Body of pancreas (tissue), 4 donors: ENCODE results near the gene TLK2. TPM values are rescaled to one million over a fixed set of nuclear protein-coding genes. Genes with fewer than 3 reads are reported as not detected.

ENCODE experiments used
- ATAC-seq: fragments of 150-250 bp; one replicate; pipeline ENCODE4 v1.9.1; 2016
- DNase-seq, 4 donors: peaks; one replicate each; pipeline ENCODE4 v3.0.0-alpha.2; 2019
- H3K27ac ChIP-seq, 4 donors: fragments of 200-600 bp; sonication (generic); 1 replicate in 3 of 4; 2 replicates in 1 of 4; pipeline versions ENCODE4 v1.5.1 to v1.6.1; 2016 to 2019; ENCODE audit warnings: mild to moderate bottlenecking in 1 of 4, mixed read lengths in 1 of 4, moderate library complexity in 1 of 4
- H3K27me3 ChIP-seq, 2 donors: fragments of 200-600 bp; sonication (generic); one replicate each; pipeline ENCODE4 v1.6.0; 2016; ENCODE audit warnings: mild to moderate bottlenecking in 1 of 2
- H3K36me3 ChIP-seq, 2 donors: fragments of 200-600 bp; sonication (generic); replicated peaks in 1 of 2; 2 replicates each; pipeline ENCODE4 v1.5.1; 2016; ENCODE audit warnings: low read depth in 2 of 2; ENCODE audit not compliant: insufficient read depth in 1 of 2
- H3K4me1 ChIP-seq: fragments of 200-600 bp; sonication (generic); one replicate; pipeline ENCODE4 v1.6.0; 2016
- H3K4me3 ChIP-seq, 2 donors: fragments of 200-600 bp; sonication (generic); 1 replicate in 1 of 2; 2 replicates in 1 of 2; pipeline ENCODE4 v1.5.1; 2016 to 2019
- H3K9me3 ChIP-seq, 3 donors: fragments of 200-600 bp; sonication (generic); 1 replicate in 2 of 3; 2 replicates in 1 of 3; pipeline ENCODE4 v1.5.1; 2016
- POLR2A ChIP-seq, 3 donors: fragments of 450-650 bp; IDR thresholded peaks; one replicate each; pipeline ENCODE4 v1.6.1; 2016; ENCODE audit warnings: antibody characterized with exemption in 3 of 3, mild to moderate bottlenecking in 2 of 3
- WGBS, 2 donors: methylation state at CpG; one replicate each; pipeline ENCODE4 v1.1.5; 2017; 5-methylcytosine and 5-hydroxymethylcytosine counted together
- intact Hi-C: fragments of 100-400 bp; cut with DNase I; formaldehyde crosslinking; loops from one replicate; pipeline ENCODE4 v1.15.1; 2023
- total RNA-seq, 2 donors: library from RNA; depleted of rRNA; stranded (reverse); fragments of >200 nt; gene quantifications; one replicate each; pipeline ENCODE4 v1.1.0, GENCODE V29; 2016
- TF ChIP-seq, protein P1 (sequence below), 7 experiments: fragments of 450-650 bp in 4 of 7; fragments of 200-600 bp in 3 of 7; sonication (generic) in 3 of 7; IDR thresholded peaks; one replicate each; pipeline ENCODE4 v1.5.1; 2016 to 2019; ENCODE audit warnings: antibody characterized with exemption in 7 of 7

The TLK2 gene
- total RNA-seq, 2 donors from 2014 or later = 20.8 to 54.1 TPM

DNA sequence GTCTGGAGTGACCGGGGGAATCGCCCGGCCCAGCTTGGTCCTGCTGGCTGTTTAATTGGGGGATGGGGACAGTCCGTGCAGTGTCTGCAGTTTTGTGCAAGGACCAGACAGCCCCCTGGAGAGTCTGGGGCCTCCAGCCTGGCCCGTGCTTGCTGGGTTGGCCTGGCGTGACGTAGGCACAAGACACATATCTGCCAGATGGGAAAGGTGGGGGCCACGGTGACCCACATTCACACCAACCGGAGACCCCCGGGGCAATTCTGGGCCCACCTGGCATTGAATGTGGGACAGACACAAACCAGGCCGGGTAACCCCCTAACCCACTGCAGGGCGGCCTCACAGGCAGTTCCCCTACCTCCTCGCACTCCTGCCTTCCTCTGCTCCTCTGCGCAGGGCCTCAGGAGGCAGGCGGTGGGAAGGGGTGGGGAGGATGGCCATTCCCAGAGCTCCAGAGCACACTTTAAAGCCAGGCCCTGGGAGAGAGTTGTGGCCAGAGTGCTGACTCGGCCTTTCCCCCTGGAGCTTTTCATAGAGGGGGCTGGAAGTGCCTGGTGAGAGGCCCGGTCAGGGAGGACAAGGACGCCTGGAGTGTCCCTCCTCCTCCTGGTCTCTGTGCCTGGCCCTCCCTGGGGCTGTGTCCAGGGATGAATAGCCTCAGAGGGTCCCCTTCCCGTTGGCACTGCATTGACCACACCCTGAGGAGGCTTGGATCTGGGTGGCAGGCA is 150.4 kb downstream of the TLK2 start:
- no peak overlapping the region for H3K27ac ChIP-seq
- WGBS, 2 donors = 36 to 38% methylated on average over 17 to 19 of the region's 19 CpGs
- no peak for DNase-seq

DNA sequence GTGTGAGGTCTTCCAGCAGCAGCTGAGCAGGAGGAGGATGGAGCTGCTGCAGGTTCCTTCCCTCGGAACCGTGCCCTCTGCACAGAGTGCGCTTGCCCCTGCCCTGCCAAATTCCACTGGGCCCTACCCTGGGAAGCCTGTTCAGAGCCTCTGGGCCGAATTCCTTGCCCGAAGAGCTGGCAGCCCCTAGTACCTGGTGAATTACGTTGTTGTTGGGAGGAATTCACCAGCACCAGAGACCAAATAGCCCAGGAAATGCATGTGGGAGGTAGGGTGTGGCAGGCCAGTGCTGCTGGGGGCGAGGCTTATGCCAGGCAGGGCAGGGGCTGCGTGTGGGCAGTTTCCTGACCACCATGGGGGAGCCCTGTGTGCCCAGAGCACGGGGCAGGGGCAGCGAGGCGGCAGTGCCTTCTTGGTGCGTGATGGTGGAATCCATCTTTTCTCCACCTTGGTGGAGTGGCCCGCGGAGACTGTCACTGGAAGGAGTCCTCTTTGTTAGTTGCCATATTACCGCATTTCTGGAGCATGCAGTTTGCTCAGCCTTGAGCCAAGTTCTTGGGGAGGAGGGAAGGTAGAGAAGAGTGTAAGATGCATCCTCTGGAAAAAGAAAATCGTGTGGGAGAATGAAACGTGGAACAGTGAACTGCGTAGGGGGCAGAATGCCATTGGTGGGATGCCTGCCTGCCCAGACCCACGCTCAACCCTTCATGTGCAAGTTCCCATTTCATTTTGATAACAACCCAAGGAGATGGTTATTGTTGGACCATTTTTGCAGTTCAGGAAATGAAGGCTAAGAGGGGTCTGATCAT is 151.1 kb downstream of the TLK2 start:
- TF ChIP-seq POLR2A (IDR thresholded peaks at IDR 0.05) = no peak
- TF ChIP-seq, protein P1, sequence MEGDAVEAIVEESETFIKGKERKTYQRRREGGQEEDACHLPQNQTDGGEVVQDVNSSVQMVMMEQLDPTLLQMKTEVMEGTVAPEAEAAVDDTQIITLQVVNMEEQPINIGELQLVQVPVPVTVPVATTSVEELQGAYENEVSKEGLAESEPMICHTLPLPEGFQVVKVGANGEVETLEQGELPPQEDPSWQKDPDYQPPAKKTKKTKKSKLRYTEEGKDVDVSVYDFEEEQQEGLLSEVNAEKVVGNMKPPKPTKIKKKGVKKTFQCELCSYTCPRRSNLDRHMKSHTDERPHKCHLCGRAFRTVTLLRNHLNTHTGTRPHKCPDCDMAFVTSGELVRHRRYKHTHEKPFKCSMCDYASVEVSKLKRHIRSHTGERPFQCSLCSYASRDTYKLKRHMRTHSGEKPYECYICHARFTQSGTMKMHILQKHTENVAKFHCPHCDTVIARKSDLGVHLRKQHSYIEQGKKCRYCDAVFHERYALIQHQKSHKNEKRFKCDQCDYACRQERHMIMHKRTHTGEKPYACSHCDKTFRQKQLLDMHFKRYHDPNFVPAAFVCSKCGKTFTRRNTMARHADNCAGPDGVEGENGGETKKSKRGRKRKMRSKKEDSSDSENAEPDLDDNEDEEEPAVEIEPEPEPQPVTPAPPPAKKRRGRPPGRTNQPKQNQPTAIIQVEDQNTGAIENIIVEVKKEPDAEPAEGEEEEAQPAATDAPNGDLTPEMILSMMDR (IDR thresholded peaks at IDR 0.05) = no peak
- Histone ChIP-seq H3K36me3 (no peaks in the 10 kb centered on the region), H3K27me3 (peaks cover 0 to 9% of the 10 kb centered on the region in 2 donors), H3K9me3 (no peaks in the 10 kb centered on the region), H3K27ac (no peak overlapping the region), H3K4me1 (peaks cover 21% of the 10 kb centered on the region), H3K4me3 (no peak overlapping the region)
- DNase-seq (no peak), ATAC-seq (no peak)
- 64 to 70% methylated on average over 14 to 18 of the region's 19 CpGs for WGBS, 2 donors
- intact Hi-C loops = no loop called here

More for the DNA sequence above, 150.4 kb downstream of the TLK2 start:
- peaks cover 0 to 9% of the 10 kb centered on the region in 2 donors for H3K27me3 ChIP-seq
- no peak overlapping the region for H3K4me3 ChIP-seq
- TF ChIP-seq, protein P1 (IDR thresholded peaks at IDR 0.05) = no peak
- TF ChIP-seq POLR2A (IDR thresholded peaks at IDR 0.05) = no peak
- no peaks in the 10 kb centered on the region for H3K36me3 ChIP-seq
- intact Hi-C loops = no loop called here
- no peaks in the 10 kb centered on the region for H3K9me3 ChIP-seq
- ATAC-seq = no peak
- peaks cover 21% of the 10 kb centered on the region for H3K4me1 ChIP-seq

DNA sequence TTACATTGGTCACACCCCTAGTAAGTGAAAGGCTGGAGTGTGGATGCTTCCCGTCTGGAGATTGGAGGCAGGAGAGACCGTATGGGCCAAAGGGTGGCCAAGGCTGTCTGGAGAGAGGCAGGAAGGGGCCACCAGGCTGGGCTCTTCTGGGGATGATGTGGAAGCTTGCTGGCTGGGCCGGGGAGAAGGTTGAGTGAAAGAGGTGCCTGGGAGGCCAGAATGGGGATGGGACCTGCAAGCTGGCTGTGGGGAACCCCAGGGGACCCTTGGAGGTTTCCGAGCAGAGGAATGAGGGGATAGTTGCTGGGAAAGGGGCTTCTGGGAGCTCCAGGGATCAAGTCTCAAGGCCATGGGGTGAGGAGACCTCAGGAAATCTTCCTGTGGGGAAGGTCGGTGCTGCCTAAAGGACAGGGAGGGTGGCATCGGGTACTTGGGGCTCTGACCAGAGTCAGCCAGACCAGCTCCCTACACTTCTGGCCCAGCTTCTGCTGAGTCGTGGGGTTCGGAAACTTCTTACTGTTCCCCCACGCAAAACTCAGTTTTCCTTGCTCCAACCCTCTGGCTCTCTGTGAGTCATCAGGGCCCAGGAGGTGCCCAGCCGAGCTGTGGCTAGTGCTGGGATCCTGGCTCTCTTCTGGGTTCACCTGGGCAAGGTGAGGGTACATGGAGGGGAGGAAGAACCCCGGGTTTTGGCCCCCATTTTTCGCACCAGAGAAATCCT is 151.9 kb downstream of the TLK2 start:
- no peak overlapping the region for H3K27ac ChIP-seq
- DNase-seq (no peak), ATAC-seq (no peak)
- no peaks in the 10 kb centered on the region for H3K9me3 ChIP-seq
- 44 to 58% methylated on average over 11 to 12 of the region's 12 CpGs for WGBS, 2 donors
- peaks cover 21% of the 10 kb centered on the region for H3K4me1 ChIP-seq
- no peak overlapping the region for H3K4me3 ChIP-seq
- intact Hi-C loops = no loop called here
- H3K27me3 ChIP-seq = peaks cover 0 to 9% of the 10 kb centered on the region in 2 donors
- TF ChIP-seq, protein P1 (IDR thresholded peaks at IDR 0.05) = no peak
- no peak for TF ChIP-seq POLR2A (IDR thresholded peaks at IDR 0.05)
- H3K36me3 ChIP-seq = no peaks in the 10 kb centered on the region

DNA sequence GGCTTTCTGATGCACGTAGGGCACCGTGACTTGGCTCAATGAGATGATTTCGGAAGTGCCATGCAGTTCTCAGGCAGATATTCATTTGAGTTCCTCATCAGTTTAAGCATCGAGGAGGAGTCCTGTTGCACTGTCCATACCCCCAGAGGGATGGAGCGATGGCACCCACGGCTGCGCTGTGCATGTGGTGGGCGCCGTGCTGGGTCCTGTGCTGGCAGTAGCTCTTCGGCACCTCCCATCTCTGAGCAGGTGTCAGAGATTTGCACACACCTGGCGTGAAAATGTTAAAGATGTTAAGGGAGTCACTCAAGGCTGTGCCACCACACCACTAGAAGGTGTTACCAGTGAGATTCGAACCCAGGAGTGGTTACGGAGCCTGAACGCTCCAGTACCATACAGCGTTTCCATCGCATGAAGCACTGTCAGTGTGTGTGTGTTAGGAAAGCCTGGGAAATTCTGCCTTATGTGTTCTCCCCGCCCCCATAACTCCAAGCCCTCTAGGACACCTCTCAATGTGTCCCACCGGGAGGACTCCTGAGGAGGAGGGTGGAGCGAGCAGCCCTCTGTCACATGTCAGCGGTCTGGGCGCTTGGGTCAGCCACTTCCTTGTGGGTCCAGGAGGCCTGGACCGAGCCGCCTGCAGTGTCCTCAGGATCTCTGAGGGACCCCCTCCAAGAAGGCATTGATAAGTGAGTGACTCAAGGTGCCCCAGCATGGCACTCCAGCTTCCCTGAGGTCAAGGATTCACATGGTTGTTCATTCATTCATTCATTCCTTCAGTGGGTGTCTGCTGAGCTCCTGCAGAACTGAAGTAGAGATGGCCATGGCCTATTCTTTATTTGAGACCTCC is 152.7 kb downstream of the TLK2 start:
- no peak for DNase-seq
- ATAC-seq = no peak
- WGBS, 2 donors = 82% methylated on average over 23 of the region's 23 CpGs; no CpG with 5 or more reads in 1 of the 2 donors
- intact Hi-C loops = no loop called here
- Histone ChIP-seq H3K4me1 (peaks cover 21% of the 10 kb centered on the region), H3K4me3 (no peak overlapping the region), H3K36me3 (no peaks in the 10 kb centered on the region), H3K27me3 (peaks cover 0 to 9% of the 10 kb centered on the region in 2 donors), H3K27ac (no peak overlapping the region), H3K9me3 (no peaks in the 10 kb centered on the region)
- TF ChIP-seq, protein P1 (IDR thresholded peaks at IDR 0.05) = no peak
- no peak for TF ChIP-seq POLR2A (IDR thresholded peaks at IDR 0.05)
